Erythroblast (primary cell): ENCODE measurements around the gene ABR.

Experiments
- DNase-seq, 2 experiments: peaks; one replicate each; lab custom pipeline; 2025; lab: John Stamatoyannopoulos, UW
- GATA1 ChIP-seq: IDR thresholded peaks from 2 replicates; pipeline ENCODE4 v1.6.1; 2011; ENCODE audit warnings: low read depth, mild to moderate bottlenecking, control low read depth, low read length, moderate library complexity
- POLR2A ChIP-seq: IDR thresholded peaks from 2 replicates; pipeline ENCODE4 v1.6.1; 2011; ENCODE audit warnings: mild to moderate bottlenecking, low read length

The ABR gene

DNA sequence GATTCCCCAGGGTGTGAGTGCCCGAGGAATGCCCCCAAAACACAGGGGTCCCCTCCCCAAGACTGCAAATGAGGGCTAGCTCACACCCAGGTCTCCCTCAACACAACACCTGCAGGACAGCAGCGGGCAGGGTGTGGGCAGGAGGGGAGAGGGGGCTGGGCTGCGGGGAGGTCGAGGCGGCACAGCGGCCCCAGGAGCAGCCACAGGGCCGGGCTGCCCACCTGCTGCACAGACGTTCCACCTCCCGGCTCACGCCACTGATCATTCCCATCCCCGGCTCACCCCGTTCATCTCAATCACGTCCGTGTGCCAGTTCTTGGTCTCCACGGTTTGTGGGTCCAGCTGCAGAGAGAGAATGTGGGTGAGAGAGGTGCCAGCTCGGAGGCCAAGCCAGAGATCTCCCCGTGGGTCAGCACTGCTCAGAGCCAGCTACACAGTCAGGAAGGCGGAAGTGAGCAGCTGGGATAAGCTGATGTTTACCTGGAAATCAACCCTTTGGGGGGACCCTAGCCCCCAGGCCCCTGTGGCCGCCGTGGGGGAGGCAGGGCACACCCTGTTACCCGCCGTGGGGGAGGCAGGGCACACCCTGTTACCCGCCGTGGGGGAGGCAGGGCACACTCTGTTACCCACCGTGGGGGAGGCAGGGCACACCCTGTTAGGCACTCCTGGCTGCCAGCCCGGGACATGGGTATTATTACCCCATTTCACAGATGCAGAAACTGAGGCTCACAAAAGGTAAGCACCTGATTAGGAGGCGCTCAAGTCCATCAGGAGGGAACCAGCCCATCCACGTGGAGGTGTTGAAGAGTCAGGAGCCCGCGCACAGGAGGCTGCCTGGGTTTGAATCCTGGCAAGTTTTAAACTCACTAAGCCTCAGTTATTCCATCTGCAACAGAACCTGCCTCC is 166.7 kb downstream of the ABR start:
- DNase-seq = no peak
- TF ChIP-seq POLR2A (no peak), GATA1 (no peak)

DNA sequence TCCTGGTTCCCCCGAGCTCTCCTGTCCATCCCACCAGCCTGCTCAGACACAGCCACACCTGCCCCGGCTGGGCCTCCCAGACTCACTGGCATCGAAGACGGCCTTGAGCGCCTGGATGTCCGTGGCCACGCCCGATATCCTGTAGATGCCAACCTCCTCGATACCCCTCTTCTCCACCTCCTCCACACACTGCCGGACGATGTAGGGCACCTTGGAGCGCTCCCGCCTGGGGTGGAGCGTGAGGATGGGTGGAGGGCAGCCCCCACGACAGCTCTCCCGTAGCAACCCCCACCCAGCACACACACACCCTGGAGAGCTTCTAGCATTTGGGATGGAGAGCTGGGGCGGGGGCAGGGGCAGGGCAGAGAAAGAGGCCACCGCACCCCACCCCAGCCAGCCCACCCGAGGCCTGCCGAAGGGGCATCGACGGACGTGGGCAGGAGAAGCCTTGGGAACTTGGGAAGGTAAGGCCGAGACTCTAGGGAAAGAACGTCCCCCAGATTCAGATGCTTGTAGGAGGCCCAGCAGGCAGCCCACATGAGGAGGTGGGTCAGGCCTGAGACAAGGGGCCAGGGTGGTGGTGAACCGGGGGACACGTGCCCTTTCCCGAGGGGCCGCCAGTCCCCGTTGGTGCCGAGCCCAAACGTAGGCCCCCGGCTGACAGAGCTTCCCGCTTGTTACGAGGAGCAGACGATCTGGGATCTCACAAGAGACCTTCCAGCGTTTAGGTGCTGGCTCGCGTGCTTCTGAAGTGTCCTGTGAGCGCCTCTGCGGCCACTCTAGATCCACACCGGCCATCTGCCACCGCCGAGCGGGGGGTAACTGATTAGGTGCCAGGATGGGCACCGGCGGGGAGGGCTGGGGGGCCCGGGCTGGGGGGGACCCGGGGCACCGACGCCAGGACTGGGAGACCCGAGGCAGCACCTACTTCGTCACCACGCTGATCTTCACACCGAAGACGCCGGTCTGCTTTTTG is 167.7 kb downstream of the ABR start:
- TF ChIP-seq GATA1 (no peak), POLR2A (no peak)
- no peak for DNase-seq

DNA sequence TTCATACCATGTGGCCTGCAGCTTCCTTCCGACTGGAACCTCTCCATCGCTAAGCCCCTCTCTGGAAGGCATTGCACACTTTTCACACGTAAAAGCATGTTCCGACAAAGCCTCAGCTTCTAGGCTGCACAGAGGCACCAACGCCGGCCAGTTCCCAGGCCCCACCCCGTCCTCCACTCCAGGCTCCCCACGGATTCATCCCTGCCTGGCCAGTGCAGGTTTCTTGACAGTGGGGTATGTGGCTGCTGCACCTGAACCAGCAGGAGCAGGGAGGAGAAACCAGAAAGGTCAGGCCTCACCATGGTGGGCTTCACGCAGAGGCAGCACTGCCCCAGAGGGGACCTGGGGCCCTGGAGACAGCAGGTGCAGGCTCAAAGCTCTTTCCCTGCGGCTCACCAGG is 168.6 kb downstream of the ABR start:
- TF ChIP-seq POLR2A = no peak
- no peak for TF ChIP-seq GATA1
- no peak for DNase-seq

DNA sequence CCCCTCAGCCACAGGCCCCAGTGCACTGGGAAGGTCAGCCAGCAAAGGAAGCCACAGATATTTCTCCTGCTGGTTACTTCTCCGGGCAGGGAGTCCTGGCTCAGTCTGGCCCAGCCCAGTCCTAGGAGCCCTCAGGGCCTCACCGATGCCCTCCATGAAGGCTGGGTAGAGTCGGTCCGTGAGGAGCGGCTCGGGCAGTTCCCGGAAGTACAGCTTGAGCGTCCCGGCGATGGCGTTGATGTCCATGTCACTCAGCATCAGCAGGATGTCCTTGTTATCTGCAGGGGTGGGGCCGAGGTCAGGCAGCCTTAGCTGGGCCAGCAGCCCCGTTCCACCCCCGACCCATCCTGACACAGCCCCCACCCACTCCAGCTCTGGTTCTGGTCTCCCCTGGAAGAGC is 169.2 kb downstream of the ABR start:
- DNase-seq = no peak

DNA sequence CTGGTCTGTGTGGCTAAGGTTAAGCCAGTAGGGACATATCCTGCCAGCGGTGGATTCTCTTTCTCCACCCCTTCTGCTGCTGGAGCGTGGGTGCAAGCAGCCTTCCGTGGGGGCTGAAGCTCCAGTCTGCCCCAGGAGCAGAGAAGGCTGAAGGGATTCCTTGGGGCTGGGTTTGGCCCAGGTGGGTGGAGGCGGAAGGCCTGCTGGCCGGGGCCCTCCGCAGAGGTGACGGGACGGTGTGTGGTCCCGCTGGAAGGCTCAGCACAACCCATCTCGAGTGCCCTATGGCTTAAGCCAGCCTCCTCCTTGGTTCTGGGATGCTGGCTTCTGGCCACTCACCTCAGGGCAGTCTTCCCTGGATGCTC is 169.7 kb downstream of the ABR start:
- DNase-seq = no peak
- no peak for TF ChIP-seq POLR2A
- no peak for TF ChIP-seq GATA1

More for the DNA sequence above, 169.2 kb downstream of the ABR start:
- TF ChIP-seq GATA1 = no peak
- TF ChIP-seq POLR2A = no peak

DNA sequence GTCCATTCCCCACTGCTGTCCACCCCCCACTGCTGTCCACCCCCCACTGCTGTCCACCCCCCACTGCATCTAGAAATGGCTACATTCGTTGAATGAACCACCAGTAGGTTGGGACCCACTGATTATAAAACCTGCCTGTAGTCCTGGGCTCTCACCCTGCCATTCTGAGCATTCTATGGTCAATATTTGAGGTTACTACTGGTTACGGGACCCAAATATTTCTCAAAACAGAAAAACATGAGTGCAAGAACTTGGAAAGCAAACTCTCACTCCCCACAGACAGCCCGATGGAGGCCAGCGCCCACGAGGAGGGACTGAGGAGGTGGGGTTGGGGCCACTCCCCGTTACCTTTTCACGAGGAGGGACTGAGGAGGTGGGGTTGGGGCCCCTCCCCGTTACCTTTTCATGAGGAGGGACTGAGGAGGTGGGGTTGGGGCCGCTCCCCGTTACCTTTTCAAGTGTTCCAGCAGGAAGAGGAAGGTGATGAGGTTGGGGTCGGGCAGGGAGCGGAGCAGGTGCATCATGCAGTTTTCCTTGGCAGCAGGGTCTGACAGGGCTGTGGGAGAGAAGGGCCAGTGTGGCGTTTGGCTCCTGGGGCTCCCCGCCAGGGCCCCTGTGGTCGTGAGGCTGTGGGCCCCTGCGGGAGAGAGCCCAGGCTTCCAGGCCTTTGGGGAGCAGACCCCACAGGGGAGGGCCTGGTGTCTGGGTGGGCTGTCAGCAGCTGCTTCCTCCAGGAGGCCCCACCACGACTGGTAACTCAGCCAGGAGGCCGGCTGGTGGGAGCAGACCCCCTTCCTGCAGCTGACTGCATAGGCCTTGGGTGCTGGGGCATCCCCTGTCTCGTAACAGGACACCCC is 170.3 kb downstream of the ABR start:
- DNase-seq = no peak
- no peak for TF ChIP-seq POLR2A
- no peak for TF ChIP-seq GATA1

DNA sequence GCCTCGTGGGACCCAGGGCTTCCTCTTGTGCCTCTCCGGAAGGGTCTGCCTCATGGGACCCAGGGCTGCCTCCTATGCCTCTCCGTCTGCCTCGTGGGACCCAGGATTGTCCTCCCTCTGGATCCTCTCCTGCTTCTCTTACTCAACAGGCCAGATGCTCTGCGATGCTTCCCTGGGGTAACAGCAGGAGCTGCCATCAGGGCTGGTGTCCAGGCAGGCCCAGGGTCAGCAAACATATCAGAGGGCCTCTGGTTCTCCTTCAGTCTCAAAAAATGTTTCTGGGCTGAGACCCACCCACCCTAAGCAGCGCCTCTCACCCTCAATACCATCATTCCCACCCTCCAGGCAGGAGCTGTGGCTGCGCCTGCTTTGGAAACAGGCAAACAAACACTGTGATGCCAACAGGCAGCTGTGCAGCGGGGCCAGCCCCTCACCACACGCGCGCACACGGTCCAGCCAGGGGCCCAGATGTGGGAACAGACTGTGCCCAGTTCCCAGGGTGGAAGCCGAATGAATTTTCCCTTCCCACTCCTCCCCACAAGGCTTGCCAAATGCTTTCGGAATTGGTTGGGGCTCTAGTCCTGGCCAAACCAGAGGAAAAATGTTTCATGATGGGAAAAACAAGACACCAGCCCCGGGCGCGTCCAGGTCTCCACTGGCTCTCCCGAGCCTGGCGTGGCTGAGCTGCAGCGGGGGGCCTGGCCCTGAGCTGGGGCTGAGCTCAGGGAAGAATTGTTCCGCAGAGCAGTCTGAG is 171.6 kb downstream of the ABR start:
- no peak for DNase-seq
- TF ChIP-seq POLR2A (no peak), GATA1 (no peak)

DNA sequence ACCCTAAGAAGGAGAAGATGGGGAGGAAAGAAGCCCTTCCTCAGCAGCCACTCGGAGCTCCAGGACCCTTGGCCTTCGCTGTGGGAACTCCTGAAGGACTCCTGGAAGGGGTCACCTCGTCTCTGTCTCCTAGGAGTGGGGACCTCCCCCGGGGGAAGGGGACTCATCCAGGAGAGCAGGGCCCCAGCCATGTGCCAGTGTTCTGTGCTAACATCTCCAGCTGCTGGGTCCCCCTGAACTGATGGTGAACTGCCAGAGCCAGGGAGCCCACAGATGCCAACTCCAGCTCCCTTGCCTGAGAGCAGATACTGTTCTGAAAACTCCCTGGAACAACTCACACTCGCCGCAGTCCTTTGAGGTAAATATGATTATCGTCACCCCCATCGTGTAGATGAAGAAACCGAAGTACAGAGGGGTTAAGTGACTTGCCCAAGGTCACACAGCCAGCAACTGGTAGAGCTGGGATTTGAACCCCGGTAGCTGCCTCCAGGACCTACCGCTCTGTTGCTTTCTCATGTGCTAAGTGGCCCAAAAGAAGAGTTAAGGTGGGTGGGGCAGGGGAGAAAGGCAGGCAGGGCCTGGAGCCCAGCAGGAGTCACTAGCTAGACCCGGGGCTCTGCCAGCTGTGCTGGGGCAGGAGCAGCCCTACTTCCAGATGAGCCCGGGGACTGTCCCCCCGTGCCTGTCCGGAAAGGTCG is 172.3 kb downstream of the ABR start:
- TF ChIP-seq GATA1 = no peak
- DNase-seq = no peak

DNA sequence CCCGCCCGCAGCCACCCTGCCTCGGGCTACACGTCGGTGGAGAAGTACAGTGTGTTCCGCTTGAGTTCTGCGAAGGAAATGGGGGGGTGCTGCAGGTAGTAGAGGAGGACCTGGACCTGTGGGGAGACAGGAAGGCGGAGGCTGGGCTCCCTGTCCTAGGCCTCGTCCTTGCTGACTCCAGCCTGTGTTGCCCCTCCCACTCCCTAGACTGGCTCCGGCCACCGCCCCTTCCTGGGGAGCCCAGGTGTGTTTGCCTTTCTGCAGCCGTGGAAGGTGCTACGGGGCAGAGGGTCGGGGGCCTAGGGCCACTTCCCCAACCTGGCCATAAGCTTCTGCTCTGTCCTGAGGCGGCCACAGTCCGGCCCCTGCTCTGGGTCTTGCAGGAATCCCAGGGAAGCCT is 173.7 kb downstream of the ABR start:
- DNase-seq = no peak
- TF ChIP-seq GATA1 = no peak
- no peak for TF ChIP-seq POLR2A

DNA sequence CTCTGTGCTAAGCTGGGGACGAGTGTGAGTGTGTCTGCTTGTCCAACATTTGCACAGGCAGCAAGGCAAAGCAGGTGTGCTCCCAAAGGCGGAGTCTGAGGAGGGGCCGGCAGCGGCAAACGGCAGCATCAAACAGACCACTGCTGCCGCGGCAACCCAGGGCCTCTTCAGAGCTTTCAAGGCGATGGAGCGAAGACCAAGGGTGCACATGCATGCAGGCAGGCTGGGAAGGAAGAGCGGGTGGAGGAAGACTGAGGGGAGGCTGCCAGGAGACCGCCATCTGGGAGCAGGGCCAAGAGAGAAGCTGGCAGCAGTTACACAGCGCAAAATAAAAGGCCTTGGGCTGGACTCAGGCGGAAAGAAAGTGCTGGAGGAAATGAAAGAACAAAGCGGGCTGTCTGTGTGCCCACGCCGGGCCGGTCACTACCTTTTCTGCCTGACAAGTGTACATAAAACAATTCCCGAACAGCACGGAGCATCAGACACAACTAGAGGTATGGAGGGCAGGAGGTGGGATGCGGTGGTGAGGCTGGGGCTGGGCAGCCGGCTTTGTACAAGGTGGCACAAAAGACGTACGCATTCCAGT is 174.3 kb downstream of the ABR start:
- TF ChIP-seq GATA1 (no peak), POLR2A (no peak)
- DNase-seq = peak in 1 of 2 experiments; percentile 12

DNA sequence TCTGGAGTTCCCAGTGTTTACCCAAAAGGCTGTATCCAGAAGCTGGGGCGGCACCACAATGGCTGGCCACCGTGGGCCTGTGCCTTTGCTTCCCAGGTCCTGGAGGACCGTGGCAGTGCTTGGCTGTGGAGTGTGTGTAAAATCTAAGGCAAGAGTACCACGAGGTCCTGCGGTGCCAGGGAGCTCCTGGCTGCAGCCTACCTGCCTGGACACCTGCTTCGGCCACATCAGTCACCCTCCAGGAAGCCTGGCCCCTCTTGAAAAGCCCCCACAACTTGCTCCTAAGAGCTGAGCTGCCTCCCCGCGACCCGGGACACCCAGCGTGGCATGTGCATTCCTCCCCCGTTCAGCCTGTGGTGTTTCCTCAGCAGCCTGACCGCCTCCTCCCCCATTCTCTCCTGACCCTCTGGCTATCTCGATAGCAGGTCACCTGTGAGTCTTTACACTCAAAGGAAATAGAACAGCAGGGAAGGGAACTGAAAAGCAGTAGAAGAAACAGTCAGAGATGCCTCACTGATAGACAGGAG is 174.9 kb downstream of the ABR start:
- TF ChIP-seq POLR2A = no peak
- no peak for TF ChIP-seq GATA1
- DNase-seq = no peak
